Measurements from ENCODE around the gene GNB1.
A peak's percentile ranks its signal among the peaks of the same experiment; 100 is the strongest.

The GNB1 gene

GRCh38 chr1:1781526-1781903 lies 109.4 kb downstream of the GNB1 start:
- DNase-seq (ENCODE audit: low read depth), result no peak

GRCh38 chr1:1780598-1781525 lies 110.0 kb downstream of the GNB1 start:
- DNase-seq (ENCODE audit: low read depth), result no peak

- DNase-seq (ENCODE audit: low read depth), result peak; percentile 34
Measured at GRCh38 chr1:1779691-1780597, 110.9 kb downstream of the GNB1 start.

- DNase-seq (ENCODE audit: low read depth), result no peak
Measured at GRCh38 chr1:1779320-1779675, 111.6 kb downstream of the GNB1 start.

GRCh38 chr1:1778663-1779319 lies 112.1 kb downstream of the GNB1 start:
- peak; percentile 54 for DNase-seq (ENCODE audit: low read depth)

DNA sequence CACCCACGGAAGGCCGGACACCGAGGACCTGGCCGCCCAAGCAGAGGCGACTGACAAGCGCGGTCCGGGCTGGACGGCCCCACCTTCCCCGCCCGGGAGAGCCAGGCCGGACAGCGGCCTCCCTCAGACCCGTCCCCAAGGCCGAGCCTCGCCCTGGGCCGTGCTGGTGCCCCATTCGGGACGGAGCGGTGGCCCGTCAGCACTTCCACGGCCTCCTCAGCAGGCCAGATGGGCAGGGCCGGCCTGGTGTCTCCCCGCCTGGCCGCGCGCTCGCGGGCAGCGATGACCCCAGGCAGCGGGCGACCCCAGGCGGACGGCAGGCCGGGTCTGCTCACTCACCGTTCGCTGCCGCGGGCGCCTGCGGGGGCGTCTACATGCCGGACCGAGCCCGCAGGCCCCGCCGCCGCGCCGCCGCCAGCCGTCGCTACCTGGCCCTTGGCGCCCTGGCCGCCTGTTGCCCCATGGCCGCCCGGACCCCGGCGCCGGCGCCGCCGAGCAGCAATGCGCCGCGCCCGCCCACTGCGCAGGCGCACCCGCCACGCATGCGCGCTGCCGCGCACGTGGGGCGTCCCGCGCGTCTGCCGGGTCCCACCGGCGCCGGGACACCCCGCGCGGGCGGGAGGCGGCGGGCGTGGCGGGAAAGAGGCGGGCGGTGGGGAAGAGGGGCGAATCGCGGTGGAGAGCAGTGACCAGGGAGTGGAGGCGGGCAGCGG lies 112.8 kb downstream of the GNB1 start, which contains the start of gene NADK:
NADK (minus strand) TSS at position 521 of the 713 bp plus-strand sequence. CDS start 13,064 bp downstream, outside the sequence.
- peak; percentile 55 for DNase-seq (ENCODE audit: low read depth)

DNA sequence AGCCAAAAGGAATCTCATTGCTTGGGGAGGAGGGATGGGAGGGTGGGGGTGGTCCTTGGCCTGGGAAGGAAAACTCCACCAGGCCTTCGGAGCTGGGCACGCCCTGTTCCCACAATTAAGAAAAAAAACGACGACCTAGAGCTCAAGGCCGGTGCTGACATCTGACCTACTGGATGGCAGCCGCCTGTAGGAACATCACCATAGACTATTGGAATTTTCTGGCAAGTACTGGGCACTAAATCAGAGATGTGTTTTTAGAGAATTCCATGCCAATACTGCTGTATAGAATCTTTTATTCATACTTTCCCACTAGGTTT lies 113.3 kb downstream of the GNB1 start:
- DNase-seq (ENCODE audit: low read depth), result no peak

DNA sequence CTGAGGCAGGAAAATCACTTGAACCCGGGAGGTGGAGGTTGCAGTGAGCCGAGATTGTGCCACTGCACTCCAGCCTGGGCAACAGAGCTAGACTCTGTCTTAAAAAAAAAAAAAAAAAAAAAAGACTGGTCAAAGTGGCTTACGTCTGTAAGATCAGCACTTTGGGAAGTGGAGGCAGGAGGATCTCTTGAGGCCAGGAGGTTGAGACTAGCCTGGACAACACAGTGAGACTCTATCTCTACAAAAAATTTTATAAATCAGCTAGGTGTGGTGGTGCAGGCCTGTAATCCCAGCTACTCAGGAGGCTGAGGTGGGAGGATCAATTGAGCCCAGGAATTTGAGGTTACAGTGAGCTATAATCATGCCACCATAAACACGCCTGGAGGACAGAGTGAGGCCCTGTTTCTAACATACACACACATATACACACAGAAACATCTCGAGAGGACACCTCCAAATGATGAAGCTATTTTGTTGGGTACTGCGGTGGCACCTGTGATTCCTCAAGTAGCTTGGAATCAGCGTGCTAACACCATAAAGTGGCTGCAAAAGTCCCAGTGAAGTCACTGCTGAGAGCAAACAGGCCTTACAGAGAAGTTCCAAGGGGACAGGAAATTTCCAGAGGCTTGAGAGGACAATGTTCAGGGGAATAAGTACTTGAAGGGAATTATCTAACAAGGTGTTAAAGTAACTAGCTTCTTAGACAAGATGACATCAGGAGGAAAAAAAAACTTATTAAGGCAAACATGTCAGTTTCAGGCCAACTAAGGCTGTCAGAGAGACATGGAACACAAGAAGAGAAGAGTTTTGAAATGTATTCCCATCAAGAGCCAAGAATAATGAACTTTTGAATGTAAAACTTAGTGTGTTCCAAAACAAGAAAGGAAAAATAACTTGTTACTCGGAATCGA lies 114.0 kb downstream of the GNB1 start:
- DNase-seq (ENCODE audit: low read depth), result no peak

GRCh38 chr1:1775327-1776226 lies 115.3 kb downstream of the GNB1 start:
- DNase-seq (ENCODE audit: low read depth), result no peak

DNA sequence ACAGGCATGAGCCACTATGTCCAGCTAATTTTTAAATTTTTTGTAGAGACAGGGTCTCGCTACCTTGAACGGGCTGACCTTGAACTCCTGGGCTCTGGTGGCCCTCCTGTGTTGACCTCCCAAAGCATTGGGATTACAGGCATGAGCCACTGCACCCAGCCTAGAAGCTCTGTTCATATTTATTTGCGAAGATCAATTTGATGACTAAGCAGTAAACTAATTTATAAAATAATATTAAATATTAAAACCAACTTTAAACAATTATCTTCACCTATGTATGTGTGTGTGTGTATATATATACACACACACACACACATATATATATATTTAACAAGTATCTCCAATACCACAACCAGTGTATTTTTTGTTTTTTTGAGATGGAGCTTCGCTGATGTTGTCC lies 117.0 kb downstream of the GNB1 start:
- DNase-seq (ENCODE audit: low read depth), result no peak

GRCh38 chr1:1771096-1771495 lies 119.8 kb downstream of the GNB1 start:
- no peak for DNase-seq (ENCODE audit: low read depth)

GRCh38 chr1:1770102-1770501 lies 120.8 kb downstream of the GNB1 start:
- no peak for DNase-seq (ENCODE audit: low read depth)

DNA sequence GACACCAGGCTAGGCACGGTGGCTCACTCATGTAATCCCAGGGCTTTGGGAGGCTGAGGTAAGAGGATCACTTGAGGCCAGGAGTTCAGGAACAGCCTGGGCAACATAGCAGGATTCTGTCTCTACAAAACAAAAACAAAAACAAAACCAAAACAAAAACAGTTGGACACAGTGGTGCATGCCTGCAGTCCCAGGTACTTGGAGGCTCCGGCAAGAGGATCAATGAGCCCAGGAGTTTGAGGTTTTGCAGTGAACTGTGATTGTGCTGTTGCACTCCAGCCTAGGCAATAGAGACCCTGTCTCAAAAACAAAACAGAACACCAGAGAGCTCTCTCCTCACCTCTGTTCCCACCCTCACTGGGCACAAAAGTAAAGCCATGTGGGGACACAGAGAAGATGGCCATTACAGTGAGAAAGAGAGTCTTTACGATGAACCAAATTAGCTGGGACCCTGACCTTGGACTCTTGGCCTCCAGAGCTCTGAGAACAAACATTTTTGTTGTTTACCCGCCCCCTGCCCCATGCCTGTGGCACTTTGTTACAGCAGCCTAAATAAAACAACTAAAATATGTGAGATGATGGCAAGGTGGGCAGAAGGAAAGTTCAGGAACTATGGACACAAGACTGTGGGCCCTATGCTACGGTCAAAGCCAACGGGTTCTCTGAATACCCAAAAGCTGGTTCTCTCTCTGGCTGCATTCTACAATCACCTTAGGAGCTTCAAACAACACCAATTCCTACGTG lies 122.5 kb downstream of the GNB1 start:
- no peak for DNase-seq (ENCODE audit: low read depth)

GRCh38 chr1:1764876-1765470 lies 125.9 kb downstream of the GNB1 start:
- DNase-seq (ENCODE audit: low read depth), result no peak

GRCh38 chr1:1763657-1764621 lies 126.9 kb downstream of the GNB1 start:
- no peak for DNase-seq (ENCODE audit: low read depth)

- no peak for DNase-seq (ENCODE audit: low read depth)
Measured at GRCh38 chr1:1761504-1762376, 129.1 kb downstream of the GNB1 start.
